NCI-H446 (cell line): ENCODE data around the gene SIX5.

ENCODE experiments used
- DNase-seq, 2 experiments: peaks; one replicate each; lab custom pipeline; 2025; lab: John Stamatoyannopoulos, UW

The SIX5 gene

DNA sequence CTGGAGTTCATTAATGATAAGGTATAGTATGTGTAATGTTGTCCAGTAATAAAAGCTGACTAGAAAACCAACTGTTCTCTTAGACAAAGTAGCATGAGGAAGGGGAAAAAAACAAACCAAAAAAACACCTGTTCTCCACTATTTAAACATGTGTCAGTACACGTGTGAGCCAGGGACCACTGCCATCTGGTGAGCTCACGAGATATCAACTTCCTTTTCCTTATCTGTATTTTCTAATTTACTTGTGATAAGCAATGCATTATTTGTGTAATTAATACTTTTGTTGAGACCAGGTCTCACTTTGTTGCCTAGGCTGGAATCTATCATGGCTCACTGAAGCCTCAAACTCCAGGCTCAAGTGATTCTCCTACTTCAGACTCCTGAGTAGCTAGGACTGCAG is 4.3 kb upstream of the SIX5 start:
- no peak for DNase-seq

DNA sequence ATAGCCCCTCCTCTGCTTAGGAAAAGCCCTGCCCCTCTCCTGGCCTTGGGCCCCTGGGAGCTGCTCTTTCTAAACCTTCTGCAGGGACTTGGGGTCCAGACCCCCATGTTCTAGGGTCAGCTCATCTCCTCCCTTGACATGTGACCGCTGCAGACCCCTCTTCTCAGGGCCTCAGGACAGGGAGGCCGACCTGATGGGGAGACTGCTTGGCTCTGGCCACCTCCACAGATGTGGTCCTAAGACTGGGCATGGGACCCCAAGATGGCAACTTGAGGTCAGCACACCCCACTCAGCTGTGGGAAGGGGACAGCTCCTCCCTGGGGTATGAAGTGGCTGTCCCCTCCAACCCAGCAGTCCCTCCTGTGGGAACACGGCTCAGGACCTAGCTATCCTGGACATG is 3.9 kb upstream of the SIX5 start:
- DNase-seq = no peak

DNA sequence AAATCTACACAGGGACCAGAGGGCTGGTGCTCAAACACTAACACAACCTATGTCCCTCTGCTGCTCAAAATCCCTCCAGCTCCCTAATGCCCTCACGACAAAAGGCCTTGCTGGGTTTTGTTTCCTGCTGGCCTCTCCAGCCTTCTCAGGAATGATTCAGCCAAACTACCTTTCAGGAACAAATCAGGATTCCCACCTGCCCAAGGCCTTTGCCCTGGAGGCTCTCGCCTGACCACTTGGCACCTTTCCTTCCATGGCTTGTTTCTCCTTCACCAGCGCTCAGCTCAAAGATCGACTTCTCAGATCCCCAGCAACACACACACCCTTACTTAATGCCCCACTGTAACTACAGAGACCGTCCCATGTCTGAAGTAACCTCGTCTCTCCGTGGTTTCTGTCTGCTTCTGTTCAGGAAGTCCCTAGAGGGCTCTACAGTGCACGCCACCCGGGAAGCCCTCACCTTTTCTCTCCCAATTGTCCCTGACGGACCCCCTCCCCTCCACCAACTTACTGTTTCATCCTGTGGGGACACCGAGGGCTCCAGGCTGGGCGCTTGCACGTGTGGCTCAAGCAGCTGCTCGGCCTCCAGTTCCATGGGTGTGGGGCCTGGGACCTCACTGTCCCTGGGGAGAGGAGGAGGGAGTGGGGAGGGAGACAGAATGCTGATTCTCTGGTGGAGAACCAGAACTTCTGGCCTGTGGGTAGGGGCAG is 3.2 kb upstream of the SIX5 start:
- DNase-seq = no peak

DNA sequence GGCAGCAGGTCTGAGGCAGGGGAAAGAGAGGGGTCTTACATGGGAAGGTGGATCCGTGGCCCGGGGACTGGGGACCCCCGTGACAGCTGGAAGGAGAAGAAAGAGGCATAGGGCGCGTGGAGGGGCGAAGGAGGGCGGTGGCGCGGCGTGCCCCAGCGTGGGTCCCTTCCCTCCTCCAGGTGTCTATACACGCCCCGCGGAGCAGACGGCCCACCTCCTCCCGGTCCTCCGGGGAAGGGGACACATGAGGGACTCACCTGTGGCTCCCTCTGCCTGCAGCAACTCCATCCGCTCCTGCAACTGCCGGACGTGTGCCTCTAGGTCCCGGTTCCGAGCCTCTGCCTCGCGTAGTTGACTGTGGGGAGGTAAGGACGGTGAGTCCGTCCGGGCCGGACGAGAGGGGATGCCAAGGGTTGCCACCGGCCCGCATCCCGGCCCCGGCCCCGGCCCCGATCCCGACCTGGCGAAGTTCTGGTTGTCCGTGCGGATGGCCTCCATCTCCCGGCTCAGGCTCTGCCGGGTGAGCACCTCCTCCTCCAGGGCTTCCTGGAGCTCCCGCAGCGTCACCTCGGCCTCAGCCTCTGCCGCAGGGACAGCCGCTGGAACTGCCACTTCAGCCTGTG is 2.4 kb upstream of the SIX5 start:
- no peak for DNase-seq

DNA sequence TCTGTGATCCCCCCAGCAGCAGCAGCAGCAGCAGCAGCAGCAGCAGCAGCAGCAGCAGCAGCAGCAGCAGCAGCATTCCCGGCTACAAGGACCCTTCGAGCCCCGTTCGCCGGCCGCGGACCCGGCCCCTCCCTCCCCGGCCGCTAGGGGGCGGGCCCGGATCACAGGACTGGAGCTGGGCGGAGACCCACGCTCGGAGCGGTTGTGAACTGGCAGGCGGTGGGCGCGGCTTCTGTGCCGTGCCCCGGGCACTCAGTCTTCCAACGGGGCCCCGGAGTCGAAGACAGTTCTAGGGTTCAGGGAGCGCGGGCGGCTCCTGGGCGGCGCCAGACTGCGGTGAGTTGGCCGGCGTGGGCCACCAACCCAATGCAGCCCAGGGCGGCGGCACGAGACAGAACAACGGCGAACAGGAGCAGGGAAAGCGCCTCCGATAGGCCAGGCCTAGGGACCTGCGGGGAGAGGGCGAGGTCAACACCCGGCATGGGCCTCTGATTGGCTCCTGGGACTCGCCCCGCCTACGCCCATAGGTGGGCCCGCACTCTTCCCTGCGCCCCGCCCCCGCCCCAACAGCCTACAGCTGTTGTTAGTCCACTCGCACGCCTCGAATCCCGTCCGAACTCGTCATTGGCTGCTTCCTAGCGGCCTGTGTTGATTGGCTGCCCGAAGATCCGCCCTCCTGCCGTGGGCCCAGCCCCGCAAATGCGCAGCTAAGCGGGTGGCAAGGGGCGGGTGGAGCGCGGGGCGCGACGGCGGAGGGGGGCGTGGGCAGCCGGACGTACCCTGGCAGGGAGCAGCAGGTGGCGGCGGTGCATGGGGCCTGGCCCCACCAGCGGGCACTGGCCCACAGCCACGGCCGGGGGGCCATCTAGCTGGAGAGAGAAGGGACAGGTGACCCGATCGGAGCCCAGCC is 1.4 kb upstream of the SIX5 start:
- DNase-seq = peak; percentile 96 to 98

DNA sequence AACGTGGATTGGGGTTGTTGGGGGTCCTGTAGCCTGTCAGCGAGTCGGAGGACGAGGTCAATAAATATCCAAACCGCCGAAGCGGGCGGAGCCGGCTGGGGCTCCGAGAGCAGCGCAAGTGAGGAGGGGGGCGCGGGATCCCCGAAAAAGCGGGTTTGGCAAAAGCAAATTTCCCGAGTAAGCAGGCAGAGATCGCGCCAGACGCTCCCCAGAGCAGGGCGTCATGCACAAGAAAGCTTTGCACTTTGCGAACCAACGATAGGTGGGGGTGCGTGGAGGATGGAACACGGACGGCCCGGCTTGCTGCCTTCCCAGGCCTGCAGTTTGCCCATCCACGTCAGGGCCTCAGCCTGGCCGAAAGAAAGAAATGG is 754 bp upstream of the SIX5 start:
- peak; percentile 71 to 77 for DNase-seq

DNA sequence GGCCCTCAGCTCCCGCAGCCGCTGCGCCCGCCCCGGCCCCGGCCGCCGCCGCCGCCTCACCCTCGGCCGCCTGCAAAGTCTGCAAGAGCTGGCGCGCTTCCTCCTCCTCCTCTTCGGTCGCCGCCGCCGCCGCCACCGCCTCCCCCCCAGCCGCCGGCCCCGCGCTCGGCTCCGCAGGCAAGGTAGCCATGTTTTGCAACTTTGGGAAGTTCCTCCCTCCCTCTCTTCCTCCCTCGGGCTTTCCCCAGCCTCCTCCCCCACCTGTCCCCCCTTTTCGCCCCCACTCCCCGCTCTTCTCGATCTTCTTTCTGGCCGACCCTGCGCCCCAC is 433 bp downstream of the SIX5 start:
- no peak for DNase-seq

DNA sequence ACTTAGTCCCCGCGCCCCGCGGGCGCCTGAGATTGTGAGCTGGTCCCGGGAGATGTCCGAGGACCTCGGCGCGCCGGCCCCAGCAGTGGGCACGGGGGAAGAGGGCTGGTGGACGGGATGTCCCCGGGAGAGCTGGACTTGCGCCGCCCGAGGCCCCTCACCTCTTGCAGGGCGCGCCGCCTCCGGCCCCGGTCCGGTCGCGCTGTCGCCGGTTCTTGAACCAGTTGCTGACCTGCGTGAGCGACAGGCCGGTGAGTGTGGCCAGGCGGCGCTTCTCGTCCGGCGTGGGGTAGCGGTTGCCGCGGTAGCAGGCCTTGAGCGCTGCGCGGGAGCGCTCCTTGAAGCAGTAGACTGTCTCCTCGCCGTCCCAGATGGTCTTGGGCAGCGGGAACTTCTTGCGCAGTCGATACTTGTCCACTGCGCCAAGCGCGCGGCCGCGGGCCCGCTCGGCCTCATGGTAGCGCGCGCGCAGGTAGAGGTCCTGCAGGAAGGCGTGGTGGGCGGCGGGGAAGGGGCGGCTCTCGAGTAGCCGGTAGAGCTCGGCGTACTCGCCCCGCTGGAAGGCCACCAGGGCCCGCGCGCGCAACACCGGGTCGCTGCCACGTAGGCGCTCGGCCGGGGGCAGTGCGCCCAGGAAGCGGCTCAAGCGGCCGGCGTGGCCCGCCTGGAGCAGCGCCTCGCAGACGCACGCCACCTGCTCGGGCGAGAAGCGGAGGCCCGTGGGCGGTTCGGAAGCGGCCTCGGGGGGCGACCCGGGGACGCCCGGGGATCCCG is 984 bp downstream of the SIX5 start:
- DNase-seq = peak in 1 of 2 experiments; percentile 64

DNA sequence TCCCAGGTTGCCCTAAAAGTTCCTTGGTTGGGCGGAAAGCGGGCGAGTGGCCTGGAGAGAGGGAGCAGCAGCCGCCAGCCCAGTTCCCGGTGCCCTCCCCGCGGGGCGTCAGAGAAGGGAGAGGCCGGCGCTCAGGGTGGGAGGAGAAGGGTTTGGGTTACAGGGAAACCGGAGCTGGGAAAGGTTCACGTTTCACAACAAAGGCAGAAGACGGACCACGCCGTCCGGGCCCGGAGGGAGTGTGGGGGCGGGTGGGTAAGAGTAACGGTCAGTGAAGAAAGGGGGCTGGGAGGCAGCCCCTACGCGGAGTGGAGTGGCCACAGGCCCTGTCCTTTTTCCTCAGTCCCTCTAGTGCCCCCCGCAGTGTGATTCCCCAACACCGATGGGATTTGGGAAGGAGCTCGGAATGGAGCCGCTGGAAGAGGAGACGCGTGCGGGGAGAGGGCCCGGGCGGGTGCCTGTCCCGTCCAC is 1.6 kb downstream of the SIX5 start:
- DNase-seq = peak in 1 of 2 experiments; percentile 42

DNA sequence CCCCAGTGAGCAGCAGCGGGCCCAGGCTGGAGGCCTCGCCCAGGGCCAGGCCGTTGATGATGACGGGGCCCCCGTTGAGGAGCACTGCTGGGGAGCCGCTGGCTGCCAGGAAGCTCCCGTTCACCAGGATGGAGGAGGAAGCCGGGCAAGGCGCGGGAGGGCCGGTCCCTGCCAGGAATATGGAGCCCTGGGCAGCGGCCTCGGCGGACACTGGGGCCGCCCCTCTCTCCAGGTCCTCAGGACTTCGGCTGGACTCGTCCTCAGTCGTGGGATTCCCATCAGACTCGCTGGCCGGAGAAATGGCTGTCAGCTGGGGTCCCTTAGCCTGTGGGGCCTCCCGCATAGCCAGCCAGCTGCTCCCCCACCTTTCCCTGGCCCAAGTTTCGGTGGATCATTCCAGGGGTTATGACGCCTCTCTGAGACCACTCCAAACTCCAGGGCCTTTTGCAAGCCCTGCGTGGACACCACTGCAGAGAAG is 2.1 kb downstream of the SIX5 start:
- DNase-seq = no peak

DNA sequence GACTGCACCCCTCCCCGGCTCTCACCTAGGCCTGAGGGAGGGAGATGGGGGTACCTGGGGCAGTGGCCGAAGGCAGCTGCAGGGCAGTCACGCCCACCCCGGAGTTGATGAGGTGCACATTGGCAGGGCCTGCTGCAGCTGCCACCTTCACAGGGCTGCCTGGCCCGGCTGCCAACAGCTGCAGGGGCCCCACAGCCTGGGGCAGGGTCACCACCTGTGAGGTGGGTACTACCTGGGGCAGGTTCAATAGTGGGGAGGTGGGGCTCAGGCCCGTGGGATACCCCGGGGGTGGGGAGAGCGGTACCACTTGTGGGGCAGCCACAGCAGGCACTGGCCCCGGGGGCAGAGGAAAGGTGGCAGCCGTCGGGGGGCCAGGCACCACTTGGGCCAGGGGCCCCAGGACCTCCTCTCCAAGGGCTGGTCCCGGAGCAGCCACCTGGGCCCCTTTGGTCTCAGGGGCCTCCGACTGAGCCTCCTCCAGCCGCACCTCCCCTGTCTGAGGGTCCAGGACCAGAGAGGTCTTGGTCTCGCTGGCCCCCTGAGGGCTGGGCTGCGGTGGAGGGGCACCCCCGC is 2.7 kb downstream of the SIX5 start:
- no peak for DNase-seq

DNA sequence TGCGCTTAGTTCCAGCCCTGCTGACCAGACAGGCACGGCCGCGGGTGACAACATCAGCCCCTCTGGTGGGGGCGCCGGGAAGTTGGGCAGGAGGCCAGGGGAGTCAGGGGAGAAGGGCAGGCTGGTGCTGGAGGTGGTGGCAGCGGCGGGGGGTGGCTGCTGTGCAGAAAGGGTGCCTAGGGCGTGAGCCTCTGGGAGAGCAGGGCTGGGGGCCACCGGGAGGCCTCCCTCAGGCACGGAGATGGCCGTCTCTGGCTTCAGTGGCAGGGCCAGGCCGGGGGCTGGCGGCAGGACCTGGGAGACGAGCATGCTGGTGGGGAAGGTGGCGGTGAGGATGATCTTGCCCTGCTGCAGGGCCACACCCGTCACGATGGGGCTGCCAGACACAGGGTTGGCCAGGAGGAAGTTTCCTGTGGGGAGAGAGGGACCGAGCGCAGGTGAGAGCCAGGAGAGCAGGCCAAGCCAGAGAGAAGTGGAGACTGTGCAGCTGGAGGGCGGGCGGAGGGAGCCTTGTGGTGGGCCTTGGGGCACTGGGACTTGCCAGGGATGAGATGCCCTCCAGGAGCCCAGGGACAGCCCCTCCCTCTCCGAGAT is 3.3 kb downstream of the SIX5 start:
- DNase-seq = no peak

DNA sequence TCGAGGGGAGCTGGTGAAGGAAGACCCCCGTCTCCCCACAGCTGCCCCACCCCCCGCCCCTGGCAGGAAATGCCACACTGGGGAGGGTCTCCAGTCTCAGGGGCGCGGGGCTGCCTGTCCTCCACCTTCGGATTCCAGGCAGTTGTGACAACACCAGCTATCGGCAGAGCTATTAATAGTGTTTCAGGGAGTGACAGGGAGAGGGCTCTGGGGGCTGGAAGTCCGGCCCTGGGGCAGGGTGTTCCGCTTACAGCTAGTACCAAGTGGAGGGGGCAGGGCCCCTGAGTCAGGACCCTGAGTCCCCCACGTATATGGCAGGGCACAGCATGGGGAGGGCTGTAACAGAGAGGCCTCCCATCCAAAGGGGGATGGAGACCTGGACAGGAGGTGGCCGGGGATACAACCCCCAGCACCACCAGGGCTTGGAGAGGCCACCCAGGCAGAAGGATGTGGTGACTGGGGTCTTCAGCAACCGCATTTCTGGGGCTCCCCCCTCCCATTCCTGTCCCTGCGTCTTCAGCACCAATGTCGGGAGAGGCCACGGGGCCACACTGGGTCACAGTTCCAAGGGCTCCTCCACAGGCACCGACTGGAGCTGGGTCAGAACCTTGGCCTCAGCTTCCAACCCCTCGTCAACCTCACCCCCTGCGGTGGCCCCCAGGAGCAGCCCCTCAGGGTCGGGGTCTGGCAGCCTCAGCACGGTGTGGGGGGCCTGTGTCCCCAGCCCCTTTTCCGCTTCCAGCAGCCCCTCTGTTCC is 3.9 kb downstream of the SIX5 start:
- DNase-seq = no peak

DNA sequence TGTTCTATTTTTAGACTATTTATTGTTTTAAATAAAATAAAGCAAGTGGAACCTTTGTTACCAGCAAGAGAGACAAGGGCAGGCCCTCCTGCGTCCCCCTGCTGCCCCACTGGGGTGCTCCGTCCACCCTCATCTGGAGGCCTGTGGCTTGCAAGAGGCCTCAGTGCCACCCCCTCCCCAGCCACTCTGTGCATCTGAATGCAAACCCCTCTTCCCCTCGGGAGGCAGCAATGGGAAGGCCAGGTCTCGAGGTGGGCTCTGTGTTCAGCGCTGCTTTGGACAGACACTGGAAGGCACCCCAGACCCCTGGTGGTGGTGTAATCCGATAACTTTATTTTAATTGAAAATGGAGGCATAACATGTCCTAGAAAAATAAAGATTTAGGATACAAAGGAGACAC is 4.6 kb downstream of the SIX5 start:
- no peak for DNase-seq

DNA sequence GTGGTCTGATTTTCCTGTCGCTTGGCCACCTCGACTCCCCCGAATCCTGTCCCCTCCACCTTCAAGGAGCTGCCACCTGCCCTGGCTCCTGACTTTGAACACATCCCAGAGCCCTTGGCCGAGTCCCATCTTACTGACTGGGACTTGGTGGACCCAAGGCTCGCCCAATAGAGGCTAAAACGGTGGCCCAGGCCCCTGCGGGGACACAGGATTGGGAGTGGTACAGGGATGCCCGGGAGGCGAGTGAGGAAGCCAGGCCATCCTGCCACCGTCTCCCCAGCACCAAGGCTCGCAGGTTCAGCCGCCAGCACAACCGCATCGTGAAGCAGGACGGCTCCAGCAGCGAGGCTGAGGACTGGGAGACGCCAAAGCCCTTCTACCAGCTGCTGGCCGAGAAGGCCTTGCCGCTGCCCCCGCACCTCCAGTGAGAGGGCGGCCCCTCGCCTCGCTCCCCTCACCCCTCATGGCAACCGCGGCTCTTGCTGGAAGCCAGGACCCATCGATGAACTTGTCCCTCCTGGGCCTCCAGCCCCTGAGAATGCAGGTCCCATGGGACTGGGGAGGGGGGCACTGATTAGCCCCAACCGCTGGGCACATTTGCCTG is 5.3 kb downstream of the SIX5 start:
- DNase-seq = no peak

DNA sequence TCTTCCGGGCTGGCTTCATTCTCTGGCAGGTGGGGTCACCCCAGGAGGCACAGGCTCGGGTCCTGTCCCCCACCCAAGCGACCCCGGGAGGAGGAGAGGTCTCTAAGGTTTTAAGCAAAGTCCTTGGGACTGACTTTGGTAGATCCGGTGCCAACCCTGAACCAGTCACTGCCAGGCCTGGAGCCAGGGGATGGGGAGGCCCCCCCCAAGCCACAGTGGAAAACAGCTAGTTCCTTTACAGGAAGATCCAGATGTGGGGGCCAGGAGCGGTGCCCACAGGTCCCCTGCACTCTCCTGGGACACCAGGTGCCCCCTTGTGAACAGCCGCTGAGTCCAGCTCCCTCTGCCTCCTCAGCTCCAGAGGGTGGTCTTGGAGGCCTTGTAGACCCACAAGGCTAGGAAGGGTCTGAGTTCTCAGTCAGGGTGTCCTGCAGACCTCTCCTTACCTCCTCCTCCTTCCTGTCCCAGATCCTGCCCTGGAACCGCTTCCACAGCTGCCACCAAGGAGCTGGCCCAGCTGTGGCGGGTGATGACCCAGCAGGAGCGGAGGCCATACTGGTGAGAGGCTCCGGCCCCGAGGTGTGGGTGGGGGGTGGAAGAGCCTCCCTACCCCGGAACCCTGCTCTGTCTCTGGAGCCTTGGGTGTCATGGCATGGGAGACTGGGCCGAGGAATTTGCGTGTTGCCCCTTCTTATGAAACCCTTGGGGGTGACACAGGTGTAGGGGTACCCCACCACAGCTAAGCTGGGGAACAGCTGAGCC is 6.0 kb downstream of the SIX5 start:
- DNase-seq = no peak

DNA sequence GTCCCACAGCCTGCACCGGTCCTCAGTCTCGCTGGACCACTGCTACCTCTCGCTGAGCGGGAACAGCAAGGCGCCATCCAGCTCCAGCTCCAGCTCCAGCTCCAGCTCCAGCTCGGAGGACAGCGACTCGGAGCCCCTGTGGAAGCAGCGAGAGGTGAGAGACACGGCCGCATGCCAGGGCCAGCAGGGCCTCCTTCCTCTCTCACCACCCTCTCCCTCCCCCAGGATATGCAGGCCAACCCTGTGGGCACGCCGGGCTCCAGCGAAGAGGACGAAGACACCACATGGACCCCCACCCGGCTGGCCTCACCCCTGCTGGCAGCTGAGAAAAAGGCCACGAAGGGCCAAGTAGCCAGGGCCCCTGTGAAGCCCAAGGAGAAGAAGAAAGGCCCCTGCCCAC is 7.3 kb downstream of the SIX5 start:
- DNase-seq = no peak

DNA sequence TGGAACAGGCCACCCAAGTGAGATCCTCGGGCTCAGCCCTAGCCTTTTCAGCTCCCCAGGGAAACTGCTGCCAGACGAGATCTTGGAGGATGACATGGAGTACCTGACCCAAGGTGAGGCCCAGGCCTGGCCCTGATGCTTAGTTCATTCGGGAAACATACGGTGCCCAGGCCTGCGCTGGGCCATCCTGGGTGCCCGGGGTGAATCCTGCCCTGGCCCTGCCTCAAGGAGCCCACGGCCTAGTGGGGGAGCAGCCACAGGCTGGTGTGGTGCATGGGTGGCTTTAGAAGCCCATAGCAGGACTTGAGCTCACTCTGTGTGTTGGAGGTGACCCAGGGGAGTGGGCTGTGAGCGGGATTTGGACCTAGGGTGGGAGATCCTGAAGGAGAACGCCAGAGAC is 10.1 kb downstream of the SIX5 start:
- DNase-seq = no peak

DNA sequence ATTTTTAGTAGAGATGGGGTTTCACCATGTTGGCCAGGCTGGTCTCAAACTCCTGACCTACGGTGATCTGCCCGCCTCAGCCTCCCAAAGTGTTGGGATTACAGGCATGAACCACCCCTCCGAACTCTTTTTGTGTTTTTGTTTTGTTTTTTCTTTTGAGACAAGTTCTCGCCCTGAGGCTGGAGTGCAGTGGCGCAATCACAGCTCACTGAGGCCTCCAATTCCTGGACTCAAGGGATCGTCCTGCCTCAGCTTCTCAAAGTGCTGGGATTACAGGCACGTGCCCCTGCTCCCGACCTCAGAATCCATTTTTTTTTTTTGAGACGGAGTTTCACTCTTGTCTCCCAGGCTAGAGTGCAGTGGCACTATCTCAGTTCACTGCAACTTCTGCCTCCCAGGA is 11.4 kb downstream of the SIX5 start:
- no peak for DNase-seq
